Activated CD8-positive, alpha-beta T cell treated with anti-CD3 and anti-CD28 coated beads, Interleukin-2, amount 10 ng/mL, durations not matched to agents 7 days and 5 days (primary cell): Measurements from ENCODE around the gene RTF1. TPM values are rescaled to one million over a fixed set of nuclear protein-coding genes. Genes with fewer than 3 reads are reported as not detected.

ENCODE experiments used
- total RNA-seq, 2 experiments: library from RNA; stranded (reverse); gene quantifications; one replicate each; pipeline ENCODE4 v1.2.3, GENCODE V29; 2021

Gene RTF1
- total RNA-seq, 2 experiments from 2014 or later, result 31.0 to 40.7 TPM

Other genes starting within 250 kb of the RTF1 start
- gene EXD1, start 186.3 kb upstream of the RTF1 start, total RNA-seq, result not detected
- gene CHP1, start 185.8 kb upstream of the RTF1 start, total RNA-seq, result 10 to 100 TPM; 62.2 to 62.8 TPM
- gene OIP5, start 84.5 kb upstream of the RTF1 start, total RNA-seq, result 10 to 100 TPM; 22.8 to 23.8 TPM
- gene NUSAP1, start 84.2 kb upstream of the RTF1 start, total RNA-seq, result 100 to 1,000 TPM; 281 to 287 TPM
- 10 to 100 TPM; 11.4 to 13.6 TPM for gene NDUFAF1, start 14.6 kb upstream of the RTF1 start, total RNA-seq
- under 1 TPM; 0.24 to 0.29 TPM for gene ITPKA, start 76.8 kb downstream of the RTF1 start, total RNA-seq
- gene LTK, start 96.7 kb downstream of the RTF1 start, total RNA-seq, result under 1 TPM; 0.21 TPM
- 10 to 100 TPM; 38.1 to 41.6 TPM for gene RPAP1, start 127.2 kb downstream of the RTF1 start, total RNA-seq
- gene TYRO3, start 142.1 kb downstream of the RTF1 start, total RNA-seq, result under 1 TPM; 0.29 to 0.71 TPM
- gene MGA, start 243.3 kb downstream of the RTF1 start, total RNA-seq, result 10 to 100 TPM; 36.1 to 37.1 TPM